ENCODE results near the gene DYNLL2.

DNA sequence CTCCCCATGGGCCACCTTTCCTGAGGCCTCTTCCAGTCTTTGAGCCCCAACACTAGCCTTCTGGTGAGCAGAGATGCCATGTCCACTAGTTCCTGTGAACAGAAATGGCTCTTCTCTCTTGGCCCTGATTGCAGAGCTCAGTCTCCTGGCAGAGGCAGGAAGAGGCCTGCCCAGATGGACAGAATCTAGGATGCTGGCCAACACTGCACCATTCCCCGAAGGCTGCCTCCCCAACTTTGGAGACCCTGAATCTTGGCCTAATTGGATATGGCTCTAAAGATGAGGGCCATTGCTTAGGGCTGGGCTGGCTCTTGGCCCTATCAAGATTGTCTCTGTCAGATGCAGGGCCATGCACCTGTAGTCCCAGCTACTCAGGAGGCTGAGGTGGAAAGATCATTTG is 18.0 kb upstream of the DYNLL2 start:
- TF ChIP-seq, protein P1, sequence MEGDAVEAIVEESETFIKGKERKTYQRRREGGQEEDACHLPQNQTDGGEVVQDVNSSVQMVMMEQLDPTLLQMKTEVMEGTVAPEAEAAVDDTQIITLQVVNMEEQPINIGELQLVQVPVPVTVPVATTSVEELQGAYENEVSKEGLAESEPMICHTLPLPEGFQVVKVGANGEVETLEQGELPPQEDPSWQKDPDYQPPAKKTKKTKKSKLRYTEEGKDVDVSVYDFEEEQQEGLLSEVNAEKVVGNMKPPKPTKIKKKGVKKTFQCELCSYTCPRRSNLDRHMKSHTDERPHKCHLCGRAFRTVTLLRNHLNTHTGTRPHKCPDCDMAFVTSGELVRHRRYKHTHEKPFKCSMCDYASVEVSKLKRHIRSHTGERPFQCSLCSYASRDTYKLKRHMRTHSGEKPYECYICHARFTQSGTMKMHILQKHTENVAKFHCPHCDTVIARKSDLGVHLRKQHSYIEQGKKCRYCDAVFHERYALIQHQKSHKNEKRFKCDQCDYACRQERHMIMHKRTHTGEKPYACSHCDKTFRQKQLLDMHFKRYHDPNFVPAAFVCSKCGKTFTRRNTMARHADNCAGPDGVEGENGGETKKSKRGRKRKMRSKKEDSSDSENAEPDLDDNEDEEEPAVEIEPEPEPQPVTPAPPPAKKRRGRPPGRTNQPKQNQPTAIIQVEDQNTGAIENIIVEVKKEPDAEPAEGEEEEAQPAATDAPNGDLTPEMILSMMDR (IDR thresholded peaks at IDR 0.05), result no peak
- TF ChIP-seq, protein P2, sequence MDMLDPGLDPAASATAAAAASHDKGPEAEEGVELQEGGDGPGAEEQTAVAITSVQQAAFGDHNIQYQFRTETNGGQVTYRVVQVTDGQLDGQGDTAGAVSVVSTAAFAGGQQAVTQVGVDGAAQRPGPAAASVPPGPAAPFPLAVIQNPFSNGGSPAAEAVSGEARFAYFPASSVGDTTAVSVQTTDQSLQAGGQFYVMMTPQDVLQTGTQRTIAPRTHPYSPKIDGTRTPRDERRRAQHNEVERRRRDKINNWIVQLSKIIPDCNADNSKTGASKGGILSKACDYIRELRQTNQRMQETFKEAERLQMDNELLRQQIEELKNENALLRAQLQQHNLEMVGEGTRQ (IDR thresholded peaks at IDR 0.05; ENCODE audit: borderline replicate concordance, low read depth, low read length), result no peak
- TF ChIP-seq JUND (IDR thresholded peaks at IDR 0.05) (no peak), EP300 (IDR thresholded peaks at IDR 0.05; ENCODE audit: borderline replicate concordance in 1 of 2, low read depth in 1 of 2, low read length in 1 of 2) (no peak), YY1 (IDR thresholded peaks at IDR 0.05; ENCODE audit: low read depth) (no peak), POLR2AphosphoS5 (IDR thresholded peaks at IDR 0.05; ENCODE audit: low read depth, low read length) (no peak), TAF1 (IDR thresholded peaks at IDR 0.05; ENCODE audit: borderline replicate concordance, low read depth, low read length) (no peak), SIN3A (IDR thresholded peaks at IDR 0.05; ENCODE audit: borderline replicate concordance, low read depth, low read length) (no peak)
- TF ChIP-seq, protein P3, sequence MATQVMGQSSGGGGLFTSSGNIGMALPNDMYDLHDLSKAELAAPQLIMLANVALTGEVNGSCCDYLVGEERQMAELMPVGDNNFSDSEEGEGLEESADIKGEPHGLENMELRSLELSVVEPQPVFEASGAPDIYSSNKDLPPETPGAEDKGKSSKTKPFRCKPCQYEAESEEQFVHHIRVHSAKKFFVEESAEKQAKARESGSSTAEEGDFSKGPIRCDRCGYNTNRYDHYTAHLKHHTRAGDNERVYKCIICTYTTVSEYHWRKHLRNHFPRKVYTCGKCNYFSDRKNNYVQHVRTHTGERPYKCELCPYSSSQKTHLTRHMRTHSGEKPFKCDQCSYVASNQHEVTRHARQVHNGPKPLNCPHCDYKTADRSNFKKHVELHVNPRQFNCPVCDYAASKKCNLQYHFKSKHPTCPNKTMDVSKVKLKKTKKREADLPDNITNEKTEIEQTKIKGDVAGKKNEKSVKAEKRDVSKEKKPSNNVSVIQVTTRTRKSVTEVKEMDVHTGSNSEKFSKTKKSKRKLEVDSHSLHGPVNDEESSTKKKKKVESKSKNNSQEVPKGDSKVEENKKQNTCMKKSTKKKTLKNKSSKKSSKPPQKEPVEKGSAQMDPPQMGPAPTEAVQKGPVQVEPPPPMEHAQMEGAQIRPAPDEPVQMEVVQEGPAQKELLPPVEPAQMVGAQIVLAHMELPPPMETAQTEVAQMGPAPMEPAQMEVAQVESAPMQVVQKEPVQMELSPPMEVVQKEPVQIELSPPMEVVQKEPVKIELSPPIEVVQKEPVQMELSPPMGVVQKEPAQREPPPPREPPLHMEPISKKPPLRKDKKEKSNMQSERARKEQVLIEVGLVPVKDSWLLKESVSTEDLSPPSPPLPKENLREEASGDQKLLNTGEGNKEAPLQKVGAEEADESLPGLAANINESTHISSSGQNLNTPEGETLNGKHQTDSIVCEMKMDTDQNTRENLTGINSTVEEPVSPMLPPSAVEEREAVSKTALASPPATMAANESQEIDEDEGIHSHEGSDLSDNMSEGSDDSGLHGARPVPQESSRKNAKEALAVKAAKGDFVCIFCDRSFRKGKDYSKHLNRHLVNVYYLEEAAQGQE (IDR thresholded peaks at IDR 0.05; ENCODE audit: low read depth, low read length), result no peak

Measured in SK-N-SH (cell line).